Activated CD4-positive, alpha-beta memory T cell treated with anti-CD3 and anti-CD28 coated beads for 36 hours (primary cell): Measurements from ENCODE around the gene C2orf80. TPM values are rescaled to one million over a fixed set of nuclear protein-coding genes. Genes with fewer than 3 reads are reported as not detected.
"Not testable (repeated sequence)": the region's sequence is repeated elsewhere in the genome, so short reads cannot be mapped to it uniquely, and the experiment has no call there.

Source experiments
- CTCF ChIA-PET: fragments of 350-600 bp; sonication (Branson Sonifier 250); formaldehyde crosslinking; loops from one replicate; lab custom pipeline; 2021; ENCODE audit warnings: antibody characterized with exemption, inconsistent platforms; lab: Charles Lee
- POLR2A ChIA-PET: fragments of 350-600 bp; sonication (Branson Sonifier 250); formaldehyde crosslinking; loops from one replicate; lab custom pipeline; 2021; ENCODE audit warnings: antibody characterized with exemption; lab: Charles Lee
- DNase-seq: peaks from one replicate; pipeline ENCODE4 v3.0.0-alpha.2; 2020
- H3K27ac Mint-ChIP-seq: one replicate; pipeline ENCODE4 v1.8.0; 2021; ENCODE audit warnings: mixed read lengths
- H3K27me3 Mint-ChIP-seq: one replicate; pipeline ENCODE4 v1.8.0; 2021; ENCODE audit warnings: mixed read lengths
- H3K36me3 Mint-ChIP-seq: one replicate; pipeline ENCODE4 v1.8.0; 2021; ENCODE audit warnings: mixed read lengths
- H3K4me1 Mint-ChIP-seq: one replicate; pipeline ENCODE4 v1.8.0; 2021; ENCODE audit warnings: low read depth, mixed read lengths
- H3K4me3 Mint-ChIP-seq: one replicate; pipeline ENCODE4 v1.8.0; 2021; ENCODE audit warnings: mild to moderate bottlenecking, mixed read lengths
- H3K9me3 Mint-ChIP-seq: one replicate; pipeline ENCODE4 v1.8.0; 2021; ENCODE audit warnings: mixed read lengths
- intact Hi-C: fragments of 100-400 bp; cut with micrococcal nuclease; formaldehyde crosslinking; loops from one replicate; pipeline ENCODE4 v1.15.1; 2023
- total RNA-seq, 2 experiments: library from RNA; stranded (reverse); gene quantifications; one replicate each; pipeline ENCODE4 v1.2.3, GENCODE V29; 2021

Gene C2orf80
- total RNA-seq = not detected

DNA sequence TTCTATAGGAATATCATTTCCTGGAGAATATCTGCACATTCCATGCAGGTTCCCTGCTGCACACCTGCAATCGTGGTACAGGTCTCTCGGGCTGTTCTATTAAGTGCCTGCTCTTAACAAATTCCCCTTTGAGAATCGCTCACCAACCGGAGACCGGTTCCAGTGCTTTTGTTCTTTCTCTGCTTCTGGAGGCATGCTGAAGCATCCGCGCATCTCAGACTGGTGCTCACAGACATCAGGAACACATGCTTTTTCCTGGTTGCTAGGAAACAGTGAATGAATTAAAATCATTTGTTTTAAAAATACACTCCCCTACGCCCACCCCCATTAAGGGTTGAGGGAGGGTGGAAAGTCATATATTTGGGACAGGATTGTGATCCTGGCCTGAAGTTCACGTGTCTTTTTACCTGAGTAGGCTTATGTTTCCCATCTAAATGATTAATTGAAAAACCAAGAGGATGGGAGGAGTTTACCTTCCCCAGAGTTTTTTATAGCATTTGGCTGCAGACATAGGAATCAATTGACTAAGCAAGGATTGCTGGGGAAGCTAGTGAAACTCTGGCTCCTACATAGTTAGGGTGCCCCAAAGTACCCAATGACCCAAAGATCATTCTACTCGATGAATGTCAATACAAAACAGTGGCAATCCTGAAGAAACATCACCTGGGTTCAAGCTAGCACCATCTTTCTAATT lies at the start of gene C2orf80:
Gene C2orf80 (minus strand): TSS at position 221 of the 694 bp plus-strand sequence. CDS start 3,044 bp downstream, outside the sequence.
- Mint-ChIP-seq H3K36me3 (no peaks in the 10 kb centered on the region), H3K4me3 (no peak within 1 kb of the TSS)
- CTCF ChIA-PET = interaction anchor here (1.2 to 3.3 kb wide), 2 partner anchors 14 to 15 kb away, joined by 5 to 13 read pairs; no protein-coding TSS in a partner anchor

DNA sequence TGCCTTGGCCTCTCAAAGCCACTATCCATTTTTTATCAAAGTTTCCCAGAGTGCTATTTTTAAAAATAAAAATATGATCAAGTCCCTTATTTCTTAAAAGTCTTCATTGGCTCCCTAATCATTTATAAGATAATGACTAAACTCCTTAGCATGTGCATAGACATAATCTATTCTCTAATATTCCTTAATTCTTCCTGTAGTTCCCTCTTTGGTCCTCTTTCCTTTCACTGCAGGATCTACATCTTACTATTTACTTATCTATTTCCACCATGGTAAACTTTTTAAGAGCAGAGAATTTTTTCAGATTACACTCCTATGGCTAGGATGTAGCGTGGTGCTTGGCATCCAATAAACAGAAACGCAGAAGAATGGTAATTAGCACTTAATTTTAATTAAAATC lies 46.0 kb upstream of the C2orf80 start:
- Mint-ChIP-seq H3K36me3 (peaks cover 32% of the 10 kb centered on the region), H3K4me1 (no peaks in the 10 kb centered on the region), H3K27me3 (no peaks in the 10 kb centered on the region), H3K4me3 (no peak overlapping the region), H3K9me3 (peaks cover 14% of the 10 kb centered on the region), H3K27ac (no peak overlapping the region)
- intact Hi-C loops = no loop called here
- ChIA-PET CTCF (no interaction called here), POLR2A (no interaction called here)
- DNase-seq = no peak

More for the DNA sequence above, at the start of gene C2orf80:
- POLR2A ChIA-PET = no interaction called here
- intact Hi-C loops = no loop called here
- Mint-ChIP-seq H3K4me1 (no peaks in the 10 kb centered on the region), H3K27ac (no peak within 1 kb of the TSS), H3K27me3 (no peaks in the 10 kb centered on the region), H3K9me3 (no peaks in the 10 kb centered on the region)
- no peak for DNase-seq

DNA sequence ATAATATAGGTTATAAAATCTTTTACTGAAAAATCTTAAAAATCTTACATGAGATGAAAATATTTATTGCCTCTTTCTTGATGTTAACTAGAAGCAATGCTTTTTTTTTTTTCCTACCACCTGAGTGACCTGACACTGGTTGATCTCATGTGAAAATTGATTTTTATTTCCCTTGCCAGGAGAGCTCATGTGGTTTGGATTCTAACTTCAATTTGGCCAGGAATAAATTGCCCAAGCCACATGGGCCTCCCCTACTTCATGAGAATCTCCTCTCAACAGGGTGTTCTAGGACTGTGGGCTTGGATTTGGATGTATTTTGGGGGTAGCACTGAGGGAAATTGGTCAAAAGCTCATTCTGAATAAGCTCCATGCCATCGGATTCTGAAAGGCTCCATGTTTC lies 45.0 kb upstream of the C2orf80 start:
- intact Hi-C loops = no loop called here
- no peak overlapping the region for H3K4me3 Mint-ChIP-seq
- ChIA-PET POLR2A (no interaction called here), CTCF (interaction anchor here (1.6 kb wide), 1 partner anchor 59 kb away, joined by 4 read pairs; no protein-coding TSS in a partner anchor)
- H3K4me1 Mint-ChIP-seq = no peaks in the 10 kb centered on the region
- H3K9me3 Mint-ChIP-seq = peaks cover 15% of the 10 kb centered on the region
- DNase-seq = no peak
- no peaks in the 10 kb centered on the region for H3K27me3 Mint-ChIP-seq
- no peak overlapping the region for H3K27ac Mint-ChIP-seq
- peaks cover 29% of the 10 kb centered on the region for H3K36me3 Mint-ChIP-seq

DNA sequence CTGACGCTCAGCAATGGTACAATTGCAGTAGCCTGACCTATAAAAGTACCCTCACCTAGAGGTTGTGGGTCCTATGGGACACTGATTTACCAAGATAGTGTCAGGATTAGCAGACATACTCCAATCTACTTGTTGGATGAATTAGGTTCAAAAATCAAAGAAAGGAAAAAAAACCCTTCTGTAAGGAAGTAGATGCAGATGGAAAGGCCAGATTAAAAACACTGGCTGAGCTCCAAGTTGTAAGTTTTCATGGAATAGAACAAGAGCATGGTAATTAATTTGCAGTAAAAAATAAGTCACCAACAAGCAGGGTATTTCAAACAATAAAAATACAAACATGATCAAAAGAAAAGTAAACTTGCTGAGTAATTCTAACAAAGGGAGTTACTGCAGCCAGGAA lies 38.6 kb upstream of the C2orf80 start:
- CTCF ChIA-PET = no interaction called here

DNA sequence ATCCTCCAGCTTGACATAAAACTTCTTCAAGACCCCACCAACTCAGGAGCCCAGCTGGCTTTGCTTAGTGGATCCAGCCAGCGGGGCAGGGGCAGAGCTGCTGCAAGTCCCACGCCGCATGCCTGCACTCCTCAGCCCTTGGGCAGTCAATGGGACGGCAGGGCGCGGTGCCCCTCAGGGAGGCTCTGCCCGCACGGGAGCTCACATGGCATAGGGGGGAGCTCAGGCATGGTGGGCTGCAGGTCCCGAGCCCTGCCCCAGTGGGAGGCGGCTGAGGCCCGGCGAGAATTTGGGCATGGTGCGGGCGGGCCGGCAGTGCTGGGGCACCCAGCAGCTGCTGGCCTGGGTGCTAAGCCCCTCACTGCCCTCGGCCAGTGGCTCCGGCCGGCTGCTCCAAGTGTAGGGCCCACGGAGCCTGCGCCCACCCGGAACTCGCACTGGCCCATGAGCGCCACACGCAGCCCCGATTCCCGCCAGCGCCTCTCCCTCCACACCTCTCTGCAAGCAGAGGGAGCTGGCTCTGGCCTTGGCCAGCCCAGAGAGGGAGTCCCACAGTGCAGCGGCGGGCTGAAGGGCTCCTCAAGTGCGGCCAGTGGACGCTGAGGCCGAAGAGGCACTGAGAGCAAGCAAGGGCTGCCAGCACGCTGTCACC lies 37.9 kb upstream of the C2orf80 start:
- Mint-ChIP-seq H3K4me1 (no peaks in the 10 kb centered on the region), H3K4me3 (no peak overlapping the region), H3K27ac (no peak overlapping the region), H3K27me3 (peaks cover 2% of the 10 kb centered on the region), H3K9me3 (peaks cover 15% of the 10 kb centered on the region), H3K36me3 (no peaks in the 10 kb centered on the region)
- intact Hi-C loops = no loop called here
- no peak for DNase-seq
- ChIA-PET POLR2A (no interaction called here), CTCF (no interaction called here)

More for the DNA sequence above, 38.6 kb upstream of the C2orf80 start:
- Mint-ChIP-seq H3K4me1 (no peaks in the 10 kb centered on the region), H3K27ac (no peak overlapping the region), H3K9me3 (peaks cover 15% of the 10 kb centered on the region), H3K36me3 (no peaks in the 10 kb centered on the region), H3K4me3 (no peak overlapping the region), H3K27me3 (peaks cover 2% of the 10 kb centered on the region)
- no peak for DNase-seq
- intact Hi-C loops = no loop called here
- POLR2A ChIA-PET = no interaction called here

DNA sequence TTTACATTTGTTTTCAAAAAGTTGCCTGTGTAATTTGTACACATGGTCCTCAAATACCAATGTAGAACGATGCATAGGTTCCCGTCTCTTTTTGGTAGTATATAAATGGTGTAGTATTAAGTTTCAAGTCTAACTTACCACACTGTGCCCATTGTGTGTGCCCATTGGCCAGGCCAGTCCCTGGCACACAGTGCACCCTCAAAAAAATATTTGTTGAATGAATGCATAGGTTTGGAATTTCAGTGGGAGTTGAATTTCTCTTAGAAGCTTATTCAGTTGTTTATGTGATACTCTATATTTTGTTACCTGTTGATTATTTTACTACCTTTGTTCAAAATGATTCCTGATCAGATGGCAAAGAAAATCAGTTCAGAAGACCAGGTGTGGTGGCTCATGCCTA lies 35.0 kb upstream of the C2orf80 start:
- H3K4me3 Mint-ChIP-seq = no peak overlapping the region
- POLR2A ChIA-PET = no interaction called here
- CTCF ChIA-PET = no interaction called here

DNA sequence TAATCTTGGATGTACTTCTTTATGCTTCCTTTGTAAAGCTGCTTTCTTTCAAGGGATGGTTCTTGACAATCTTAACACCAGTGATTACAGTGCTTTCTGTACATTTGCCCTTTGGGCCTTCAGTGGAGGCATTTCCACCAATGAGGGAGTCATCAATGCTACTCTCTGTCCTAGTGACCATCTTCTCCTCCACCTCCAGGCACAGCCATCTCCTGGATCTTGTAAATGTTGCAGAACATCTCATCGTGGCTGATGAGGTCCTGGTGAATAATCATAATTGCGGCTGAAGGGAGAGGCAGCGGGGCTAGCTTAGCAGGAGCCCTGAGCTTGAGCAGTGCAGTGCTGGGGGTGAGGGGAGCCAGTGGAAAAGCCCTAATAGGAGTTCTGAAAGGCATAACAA lies 32.5 kb upstream of the C2orf80 start:
- H3K27ac Mint-ChIP-seq = no peak overlapping the region
- H3K4me3 Mint-ChIP-seq = no peak overlapping the region
- POLR2A ChIA-PET = no interaction called here
- no peaks in the 10 kb centered on the region for H3K4me1 Mint-ChIP-seq
- H3K36me3 Mint-ChIP-seq = no peaks in the 10 kb centered on the region
- CTCF ChIA-PET = no interaction called here
- intact Hi-C loops = no loop called here
- no peak for DNase-seq
- peaks cover 4% of the 10 kb centered on the region for H3K27me3 Mint-ChIP-seq
- H3K9me3 Mint-ChIP-seq = no peaks in the 10 kb centered on the region

More for the DNA sequence above, 35.0 kb upstream of the C2orf80 start:
- intact Hi-C loops = no loop called here
- Mint-ChIP-seq H3K27ac (no peak overlapping the region), H3K27me3 (peaks cover 4% of the 10 kb centered on the region), H3K36me3 (no peaks in the 10 kb centered on the region), H3K4me1 (no peaks in the 10 kb centered on the region), H3K9me3 (no peaks in the 10 kb centered on the region)
- DNase-seq = no peak

DNA sequence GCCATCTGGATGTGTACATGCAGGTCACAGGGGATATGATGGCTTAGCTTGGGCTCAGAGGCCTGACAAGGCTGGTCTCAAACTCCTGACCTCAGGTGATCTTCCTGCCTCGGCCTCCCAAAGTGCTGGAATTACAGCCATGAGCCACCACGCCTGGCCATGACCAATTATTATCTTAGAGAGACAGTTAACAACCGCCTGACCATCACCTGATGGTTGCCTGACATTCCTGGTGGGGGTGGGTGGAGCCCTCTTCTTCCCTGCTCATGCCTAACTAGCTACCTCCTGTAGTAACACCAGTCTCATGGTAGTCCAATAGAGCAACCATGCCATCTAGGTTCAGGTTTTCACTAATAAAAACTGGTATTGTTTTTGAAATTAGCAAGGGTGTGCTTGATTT lies 32.0 kb upstream of the C2orf80 start:
- H3K4me1 Mint-ChIP-seq, H3K27me3 Mint-ChIP-seq, CTCF ChIA-PET, POLR2A ChIA-PET, intact Hi-C loops, H3K9me3 Mint-ChIP-seq, H3K4me3 Mint-ChIP-seq, H3K27ac Mint-ChIP-seq, H3K36me3 Mint-ChIP-seq, DNase-seq: not testable (repeated sequence)

DNA sequence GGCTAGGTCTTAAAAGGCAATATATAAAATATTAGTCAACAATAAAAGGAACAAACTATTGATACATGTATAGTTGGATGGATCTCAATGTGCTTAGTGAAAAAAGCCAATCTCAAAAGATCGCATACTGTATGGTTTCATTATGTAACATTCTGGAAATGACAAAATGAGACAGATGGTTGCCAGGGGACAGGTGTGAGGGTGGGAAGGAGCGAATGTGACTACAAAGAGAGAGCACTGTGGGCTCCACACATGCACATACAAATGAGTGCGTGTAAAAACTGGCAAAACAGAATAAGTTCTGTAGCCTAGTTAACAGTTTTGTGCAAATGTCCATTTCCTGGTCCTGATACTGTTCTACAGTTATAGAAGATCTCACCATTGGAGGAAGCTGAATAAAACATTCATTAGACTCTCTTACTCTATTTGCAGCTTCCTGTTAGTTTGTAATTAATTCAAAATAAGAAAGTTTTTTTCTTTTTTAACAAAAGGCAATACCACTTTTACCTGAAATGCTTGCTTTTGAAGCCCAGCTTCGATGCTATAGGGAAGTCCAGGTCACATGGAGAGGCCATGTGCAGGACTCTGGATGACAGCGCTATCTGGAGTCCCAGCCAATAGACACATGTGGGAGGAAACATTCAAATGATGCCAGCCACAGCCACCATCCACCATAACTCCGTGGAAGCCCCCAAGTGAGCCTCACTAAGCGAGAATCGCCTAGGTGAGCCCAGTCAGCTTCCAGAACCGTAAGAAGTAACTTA lies 21.0 kb upstream of the C2orf80 start:
- ChIA-PET POLR2A (no interaction called here), CTCF (no interaction called here)
- intact Hi-C loops = no loop called here
- Mint-ChIP-seq H3K36me3 (no peaks in the 10 kb centered on the region), H3K4me1 (peaks cover 1% of the 10 kb centered on the region), H3K9me3 (no peaks in the 10 kb centered on the region), H3K27me3 (peaks cover 1% of the 10 kb centered on the region), H3K27ac (no peak overlapping the region), H3K4me3 (no peak overlapping the region)
- DNase-seq = no peak

DNA sequence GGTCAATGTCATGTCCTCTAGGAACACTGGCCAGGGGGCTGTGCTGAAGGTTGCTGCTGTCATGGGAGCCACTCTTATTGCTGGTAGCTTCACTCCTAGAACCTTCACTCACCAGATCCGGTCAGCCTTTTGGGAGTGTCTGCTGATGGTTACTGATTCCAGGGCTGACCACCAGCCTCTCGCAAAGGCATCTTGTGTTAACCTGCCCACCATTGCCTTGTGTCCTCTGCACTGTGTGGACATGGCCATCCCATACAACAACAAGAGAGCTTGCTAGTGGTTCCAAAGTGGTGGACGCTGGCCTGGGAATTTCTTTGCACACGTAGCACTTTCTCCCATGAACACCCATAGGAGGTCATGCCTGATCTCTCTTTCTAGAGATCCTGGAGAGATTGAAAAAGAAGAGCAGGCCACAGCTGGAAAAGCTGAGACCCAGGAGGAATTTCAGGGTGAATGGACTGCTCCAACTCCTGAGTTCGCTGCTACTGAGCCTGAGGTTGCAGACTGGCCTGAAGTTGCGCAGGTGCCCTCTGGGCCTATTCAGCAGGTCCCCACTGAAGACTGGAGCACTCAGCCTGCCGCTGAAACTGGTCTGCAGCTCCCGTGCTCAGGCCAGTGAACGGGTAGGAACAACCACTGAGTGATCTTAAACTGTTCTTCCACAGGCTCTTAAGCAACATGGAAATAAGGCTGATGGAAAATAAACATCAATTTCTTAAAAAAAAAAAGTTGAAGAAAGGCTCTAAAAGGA lies 18.7 kb upstream of the C2orf80 start:
- DNase-seq = no peak
- Mint-ChIP-seq H3K9me3 (no peaks in the 10 kb centered on the region), H3K27me3 (no peaks in the 10 kb centered on the region), H3K4me3 (no peak overlapping the region), H3K4me1 (peaks cover 5% of the 10 kb centered on the region), H3K36me3 (no peaks in the 10 kb centered on the region), H3K27ac (no peak overlapping the region)
- intact Hi-C loops = no loop called here
- POLR2A ChIA-PET = no interaction called here
- CTCF ChIA-PET = interaction anchor here (1.9 kb wide), 1 partner anchor 34 kb away, joined by 6 read pairs; no protein-coding TSS in a partner anchor

DNA sequence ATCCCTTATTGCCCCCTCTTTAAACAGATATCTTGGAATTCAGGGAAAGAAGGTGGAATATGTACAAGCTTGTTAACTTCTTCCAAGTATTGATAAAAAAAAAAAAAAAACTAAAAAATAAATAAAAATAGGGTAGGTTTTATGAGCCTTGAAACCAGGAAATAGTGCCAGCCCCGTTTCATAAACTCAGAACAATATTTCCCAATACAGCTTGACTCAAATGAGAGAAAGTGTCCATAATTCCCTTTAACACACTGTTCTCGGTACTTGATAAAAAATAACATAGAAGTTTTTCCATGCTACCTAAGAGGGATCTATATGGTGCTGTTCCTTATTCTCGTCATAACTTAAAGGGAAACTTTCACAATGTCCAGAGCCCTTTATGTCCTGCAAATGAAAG lies 17.9 kb upstream of the C2orf80 start:
- Mint-ChIP-seq H3K4me3 (no peak overlapping the region), H3K4me1 (peaks cover 3% of the 10 kb centered on the region), H3K36me3 (no peaks in the 10 kb centered on the region), H3K9me3 (no peaks in the 10 kb centered on the region), H3K27me3 (no peaks in the 10 kb centered on the region), H3K27ac (no peak overlapping the region)
- intact Hi-C loops = no loop called here
- POLR2A ChIA-PET = no interaction called here
- CTCF ChIA-PET = interaction anchor here (1.9 kb wide), 1 partner anchor 33 kb away, joined by 6 read pairs; no protein-coding TSS in a partner anchor
- no peak for DNase-seq
